Epithelial cell of proximal tubule (primary cell): ENCODE data around the gene BCL2L1. TPM values are rescaled to one million over a fixed set of nuclear protein-coding genes. Genes with fewer than 3 reads are reported as not detected.
"Not testable (repeated sequence)": the region's sequence is repeated elsewhere in the genome, so short reads cannot be mapped to it uniquely, and the experiment has no call there.

Experiments used
- DNase-seq: peaks from one replicate; pipeline ENCODE4 v3.0.0-alpha.2; 2011; ENCODE audit warnings: low read depth
- H3K4me3 ChIP-seq: 2 replicates; pipeline ENCODE4 v1.5.1; 2011; ENCODE audit warnings: low read depth, mild to moderate bottlenecking, low read length
- total RNA-seq: library from RNA; depleted of rRNA; stranded (reverse); fragments of >200 nt; gene quantifications from 2 replicates; pipeline ENCODE4 v1.2.3, GENCODE V29; 2015
- TF ChIP-seq, protein P1 (sequence below): conservative IDR thresholded peaks from 2 replicates; pipeline ENCODE4 v1.5.1; 2012; ENCODE audit warnings: low read depth, mild to moderate bottlenecking, low read length

The BCL2L1 gene
- total RNA-seq, 1 donor from 2014 or later, result 209 TPM

DNA sequence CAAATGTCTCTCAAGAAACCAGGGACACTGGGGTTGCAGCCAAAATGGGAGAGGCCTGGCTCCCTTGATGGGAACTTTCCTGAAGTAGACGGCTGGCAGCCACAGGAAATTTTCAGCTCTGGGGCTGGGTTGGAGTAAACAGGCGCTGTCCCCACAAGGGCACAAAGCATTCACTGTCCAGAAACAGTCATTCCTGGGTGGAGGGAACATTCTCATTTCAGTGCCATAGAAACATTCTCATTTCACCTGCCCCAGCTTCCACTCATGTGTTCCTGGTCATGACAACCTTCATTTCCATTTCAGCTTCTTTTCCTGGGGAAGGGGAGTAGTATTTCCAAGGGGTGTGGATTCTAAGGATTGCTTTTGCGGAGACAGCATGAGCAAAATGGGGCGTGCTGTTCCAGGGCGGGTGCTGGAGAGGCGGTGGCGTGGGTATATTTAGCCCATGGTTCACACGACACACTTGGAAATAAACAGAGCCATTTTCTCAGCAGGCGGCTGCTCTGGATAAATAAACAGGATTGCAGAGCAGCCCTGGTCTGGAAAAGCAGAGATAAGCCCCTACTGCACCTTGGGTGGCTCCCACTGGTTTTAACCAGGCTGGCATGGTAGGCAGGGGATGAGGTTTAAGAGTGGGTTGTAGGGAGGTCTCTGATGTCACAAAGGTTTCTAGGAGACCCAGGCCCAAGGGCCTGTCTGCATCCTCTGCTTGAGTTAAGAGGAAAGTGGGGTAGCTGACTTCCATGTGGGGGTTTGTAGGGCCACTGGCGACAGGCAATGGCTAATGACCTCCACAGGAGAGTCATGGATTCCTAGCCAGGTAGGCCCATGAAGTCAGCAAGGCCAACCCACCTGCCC lies 52.1 kb downstream of the BCL2L1 start:
- TF ChIP-seq, protein P1, sequence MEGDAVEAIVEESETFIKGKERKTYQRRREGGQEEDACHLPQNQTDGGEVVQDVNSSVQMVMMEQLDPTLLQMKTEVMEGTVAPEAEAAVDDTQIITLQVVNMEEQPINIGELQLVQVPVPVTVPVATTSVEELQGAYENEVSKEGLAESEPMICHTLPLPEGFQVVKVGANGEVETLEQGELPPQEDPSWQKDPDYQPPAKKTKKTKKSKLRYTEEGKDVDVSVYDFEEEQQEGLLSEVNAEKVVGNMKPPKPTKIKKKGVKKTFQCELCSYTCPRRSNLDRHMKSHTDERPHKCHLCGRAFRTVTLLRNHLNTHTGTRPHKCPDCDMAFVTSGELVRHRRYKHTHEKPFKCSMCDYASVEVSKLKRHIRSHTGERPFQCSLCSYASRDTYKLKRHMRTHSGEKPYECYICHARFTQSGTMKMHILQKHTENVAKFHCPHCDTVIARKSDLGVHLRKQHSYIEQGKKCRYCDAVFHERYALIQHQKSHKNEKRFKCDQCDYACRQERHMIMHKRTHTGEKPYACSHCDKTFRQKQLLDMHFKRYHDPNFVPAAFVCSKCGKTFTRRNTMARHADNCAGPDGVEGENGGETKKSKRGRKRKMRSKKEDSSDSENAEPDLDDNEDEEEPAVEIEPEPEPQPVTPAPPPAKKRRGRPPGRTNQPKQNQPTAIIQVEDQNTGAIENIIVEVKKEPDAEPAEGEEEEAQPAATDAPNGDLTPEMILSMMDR, result no peak
- DNase-seq, result no peak
- no peak overlapping the region for H3K4me3 ChIP-seq

DNA sequence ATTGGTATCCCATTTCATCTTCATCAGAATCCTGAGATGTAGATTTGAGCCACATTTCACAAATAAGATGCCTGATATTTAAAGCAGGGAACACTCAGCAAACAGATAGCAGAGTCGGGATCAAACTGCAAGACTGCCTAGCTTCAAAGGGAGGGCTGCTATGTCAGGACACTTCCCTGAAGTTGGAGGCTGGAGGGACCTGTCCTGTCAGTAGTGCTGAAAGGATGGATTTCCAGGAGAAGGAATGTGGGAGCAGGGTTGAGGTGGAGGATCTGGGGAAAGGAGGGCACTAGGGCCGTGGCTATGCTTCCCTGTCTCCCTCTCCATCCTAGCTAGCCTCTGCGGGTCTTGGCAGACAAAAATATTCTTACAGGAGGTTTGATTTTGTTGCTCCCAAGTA lies 52.8 kb downstream of the BCL2L1 start:
- no peak for DNase-seq
- H3K4me3 ChIP-seq, result no peak overlapping the region
- TF ChIP-seq, protein P1, result no peak

DNA sequence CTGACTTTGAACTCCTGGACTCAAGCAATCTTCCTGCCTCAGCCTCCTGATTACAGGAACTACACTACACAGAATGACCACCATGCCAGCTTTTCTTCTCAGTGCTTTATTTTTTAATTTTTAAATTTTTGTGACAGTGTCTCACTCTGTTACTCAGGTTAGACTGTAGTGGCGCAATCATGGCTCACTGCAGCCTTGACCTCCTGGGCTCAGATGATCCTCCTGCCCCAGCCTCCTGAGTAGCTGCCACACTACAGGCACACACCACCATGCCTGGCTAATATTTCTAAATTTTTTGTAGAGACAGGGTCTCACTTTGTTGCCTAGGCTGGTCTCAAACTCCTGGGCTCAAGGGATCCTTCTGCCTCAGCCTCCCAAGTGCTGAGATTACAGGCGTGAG lies 53.7 kb downstream of the BCL2L1 start:
- DNase-seq, H3K4me3 ChIP-seq: not testable (repeated sequence)

DNA sequence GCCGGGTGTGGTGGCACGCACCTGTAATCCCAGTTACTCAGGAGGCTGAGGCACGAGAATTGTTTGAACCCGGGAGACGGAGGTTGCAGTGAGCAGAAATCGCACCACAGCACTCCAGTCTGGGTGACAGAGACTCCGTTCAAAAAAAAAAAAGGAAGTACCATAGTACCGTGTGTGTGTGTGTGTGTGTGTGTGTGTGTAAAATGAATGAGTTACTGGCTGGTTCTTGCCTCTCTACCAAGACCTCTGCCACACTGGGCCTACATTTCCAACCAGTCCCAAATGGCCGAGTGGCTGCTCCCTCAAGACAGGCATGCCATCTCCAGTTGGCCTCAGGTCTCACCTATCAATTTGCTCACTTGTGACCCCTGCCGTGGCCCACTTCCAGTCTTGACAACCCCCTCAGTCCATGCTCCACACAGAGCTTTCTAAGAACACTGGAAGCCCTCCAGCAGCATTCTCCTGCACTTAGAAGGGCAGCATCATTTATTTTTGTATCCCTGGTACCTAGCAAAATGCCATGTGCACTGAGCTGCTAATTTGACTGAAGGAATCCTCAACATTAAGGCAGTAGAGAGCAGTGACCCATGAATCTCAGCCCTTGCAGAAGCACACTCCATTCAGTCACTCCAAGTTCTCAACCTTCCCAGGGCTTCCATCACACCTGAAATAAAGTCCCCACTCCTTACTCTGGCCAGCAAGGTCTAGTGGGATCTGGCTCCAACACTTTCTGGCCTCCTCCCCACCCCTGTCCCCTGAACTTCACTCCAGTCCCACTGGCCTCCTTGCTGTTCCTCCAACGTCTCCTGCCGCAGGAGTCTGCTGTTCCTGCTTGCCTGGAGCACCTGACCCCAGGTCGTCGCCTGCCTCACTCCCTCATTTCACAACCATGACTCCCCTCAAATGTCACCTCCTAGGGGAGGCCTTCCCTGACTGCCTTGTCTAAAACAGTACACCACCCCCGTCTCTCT lies 55.1 kb downstream of the BCL2L1 start:
- DNase-seq, result no peak
- TF ChIP-seq, protein P1, result no peak
- H3K4me3 ChIP-seq, result no peak overlapping the region

DNA sequence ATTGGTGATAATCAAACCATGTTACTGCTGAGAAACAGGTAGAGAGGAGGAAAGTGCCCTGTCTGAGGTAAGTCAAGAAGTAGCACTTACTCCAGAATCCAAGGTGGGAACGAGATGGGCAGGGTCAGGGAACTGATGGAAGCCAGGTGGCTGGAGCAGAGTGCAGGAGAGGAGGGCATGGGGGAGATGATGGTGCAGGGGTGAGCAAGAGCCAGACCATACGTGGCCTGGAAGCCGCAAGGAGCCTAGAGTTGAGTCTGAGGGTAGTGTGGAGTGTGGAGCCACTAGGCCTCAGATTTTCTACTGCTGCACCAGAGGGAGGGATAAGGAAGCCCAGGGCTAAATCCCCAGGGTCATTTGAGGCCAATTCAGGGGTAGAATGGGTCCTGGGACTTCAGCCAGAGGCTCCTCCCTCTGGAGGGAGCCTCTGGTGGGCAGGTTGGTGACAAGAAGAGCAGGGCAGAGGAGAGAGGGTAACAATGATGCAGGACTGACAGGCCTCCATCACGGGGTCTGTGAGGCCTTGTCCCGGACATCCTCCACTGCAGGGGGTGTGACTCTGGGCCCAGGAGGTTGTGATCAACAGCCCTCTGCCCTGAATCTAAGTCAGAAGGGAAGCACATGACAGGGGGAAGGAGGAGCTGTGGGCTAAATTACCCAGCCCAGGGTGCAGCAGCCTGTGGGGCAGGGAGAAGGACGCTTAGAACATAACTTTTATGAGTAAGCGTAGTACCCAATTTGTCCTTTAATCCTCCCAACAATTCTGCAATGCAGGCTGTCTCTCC lies 56.2 kb downstream of the BCL2L1 start:
- no peak for DNase-seq
- no peak overlapping the region for H3K4me3 ChIP-seq
- TF ChIP-seq, protein P1, result no peak

DNA sequence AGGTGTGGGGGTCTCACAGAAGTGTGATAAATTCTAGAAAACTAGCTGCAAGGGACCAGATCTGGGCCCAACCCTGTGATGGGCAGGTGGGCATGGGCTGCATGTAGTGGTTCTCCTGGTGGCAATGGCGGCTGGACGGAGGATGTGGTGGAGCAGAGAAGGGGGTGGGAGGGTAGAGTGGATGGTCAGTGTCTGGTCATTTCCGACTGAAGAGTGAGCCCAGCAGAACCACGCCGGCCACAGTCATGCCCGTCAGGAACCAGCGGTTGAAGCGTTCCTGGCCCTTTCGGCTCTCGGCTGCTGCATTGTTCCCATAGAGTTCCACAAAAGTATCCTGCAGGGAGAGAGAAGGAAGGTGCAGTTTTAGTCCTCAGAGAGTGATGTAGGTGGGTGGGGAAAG lies 56.9 kb downstream of the BCL2L1 start:
- DNase-seq, result no peak
- TF ChIP-seq, protein P1, result no peak

More for the DNA sequence above, 56.9 kb downstream of the BCL2L1 start:
- H3K4me3 ChIP-seq, result no peak overlapping the region
